K562 (cell line): ENCODE data around the gene PSME1.

Source experiments
- CTCF ChIP-seq, 3 experiments: IDR thresholded peaks in 2 of 3; conservative IDR thresholded peaks in 1 of 3; 2 replicates each; pipeline ENCODE4 v1.5.1; 2011 to 2012; ENCODE audit warnings: low read length in 3 of 3, mild to moderate bottlenecking in 3 of 3, control low read depth in 2 of 3, improper control_type of control experiment in 1 of 3, inconsistent platforms in 1 of 3, low read depth in 1 of 3, mixed read lengths in 1 of 3, moderate library complexity in 1 of 3; ENCODE audit not compliant: insufficient read depth in 2 of 3
- SMARCA5 ChIP-seq: fragments of 450-650 bp; IDR thresholded peaks from 2 replicates; pipeline ENCODE4 v1.6.1; 2016
- USF2 ChIP-seq: sonication (generic); formaldehyde crosslinking; IDR thresholded peaks from 2 replicates; pipeline ENCODE4 v1.5.0; 2020; ENCODE audit warnings: missing genetic modification reagents
- ZHX1 ChIP-seq: fragments of 150-350 bp; conservative IDR thresholded peaks from 2 replicates; pipeline ENCODE4 v1.6.1; 2014; ENCODE audit warnings: low read length
- ZNF184 ChIP-seq: sonication (generic); formaldehyde crosslinking; IDR thresholded peaks from 2 replicates; pipeline ENCODE4 v1.5.0; 2020; ENCODE audit warnings: missing genetic modification reagents
- ZNF263 ChIP-seq: sonication (generic); formaldehyde crosslinking; IDR thresholded peaks from 2 replicates; pipeline ENCODE4 v1.8.0; 2022; ENCODE audit warnings: mild to moderate bottlenecking, missing genetic modification reagents, borderline replicate concordance

GRCh38 chr14:24130380-24130716 lies 5.6 kb upstream of the PSME1 start, which contains the start of gene FITM1:
- no peak for TF ChIP-seq ZNF263
- TF ChIP-seq USF2: no peak
- no peak for TF ChIP-seq CTCF (IDR thresholded peaks at IDR 0.05 in 2 of 3, conservative IDR thresholded peaks at IDR 0.05 in 1 of 3; ENCODE audit: insufficient read depth in 2 of 3, low read depth in 1 of 3, low read length in 3 of 3)
- no peak for TF ChIP-seq SMARCA5
- no peak for TF ChIP-seq ZNF184 (CRISPR knock-in tag)
- no peak for TF ChIP-seq ZHX1
